Osteoblast (primary cell): ENCODE results near the gene REXO4. TPM values are rescaled to one million over a fixed set of nuclear protein-coding genes. Genes with fewer than 3 reads are reported as not detected.
"Not testable (repeated sequence)": the region's sequence is repeated elsewhere in the genome, so short reads cannot be mapped to it uniquely, and the experiment has no call there.

Experiments
- DNase-seq: peaks from one replicate; pipeline ENCODE4 v3.0.0; 2011; ENCODE audit warnings: low spot score, mixed read lengths; ENCODE audit not compliant: insufficient read length; ENCODE audit errors: missing footprints
- H2AFZ ChIP-seq: 2 replicates; pipeline ENCODE4 v1.6.0; 2011; ENCODE audit warnings: mild to moderate bottlenecking, low read length
- H3K27ac ChIP-seq: 2 replicates; pipeline ENCODE4 v1.5.1; 2011; ENCODE audit warnings: mild to moderate bottlenecking, low read depth, low read length, moderate library complexity
- H3K27me3 ChIP-seq: 2 replicates; pipeline ENCODE4 v1.6.0; 2012; ENCODE audit warnings: mild to moderate bottlenecking, control low read depth, inconsistent platforms, low read length, moderate library complexity; ENCODE audit not compliant: insufficient read depth
- H3K36me3 ChIP-seq: 2 replicates; pipeline ENCODE4 v1.5.1; 2011; ENCODE audit warnings: mild to moderate bottlenecking, low read length, control low read depth, moderate library complexity; ENCODE audit not compliant: insufficient read depth
- H3K4me1 ChIP-seq: 2 replicates; pipeline ENCODE4 v1.5.1; 2011; ENCODE audit warnings: mild to moderate bottlenecking, low read length, control low read depth, moderate library complexity; ENCODE audit not compliant: insufficient read depth
- H3K4me2 ChIP-seq: 2 replicates; pipeline ENCODE4 v1.6.0; 2011; ENCODE audit warnings: mild to moderate bottlenecking, low read length; ENCODE audit not compliant: insufficient read depth
- H3K4me3 ChIP-seq: fragments of 200-600 bp; sonication (generic); 3 replicates; pipeline ENCODE4 v1.5.1; 2012; ENCODE audit warnings: mild to moderate bottlenecking, low read length, inconsistent platforms; ENCODE audit not compliant: insufficient read depth
- H3K79me2 ChIP-seq: 2 replicates; pipeline ENCODE4 v1.6.0; 2012; ENCODE audit warnings: mild to moderate bottlenecking, low read length, control low read depth, inconsistent platforms; ENCODE audit not compliant: insufficient read depth
- H3K9me3 ChIP-seq: 2 replicates; pipeline ENCODE4 v1.5.1; 2011; ENCODE audit warnings: low read depth, low read length, control low read depth
- H4K20me1 ChIP-seq: 2 replicates; pipeline ENCODE4 v1.6.0; 2012; ENCODE audit warnings: mild to moderate bottlenecking, low read length, control low read depth; ENCODE audit not compliant: insufficient read depth
- total RNA-seq: library from RNA; depleted of rRNA; stranded (reverse); fragments of >200 nt; gene quantifications from 2 replicates; pipeline ENCODE4 v1.2.3, GENCODE V29; 2012
- TF ChIP-seq, protein P1 (sequence below): IDR thresholded peaks from 2 replicates; pipeline ENCODE4 v1.5.1; 2011; ENCODE audit warnings: mild to moderate bottlenecking, low read depth, low read length, moderate library complexity; ENCODE audit errors: extremely low read depth

REXO4 gene
- total RNA-seq, 1 donor, result 11.9 TPM

DNA sequence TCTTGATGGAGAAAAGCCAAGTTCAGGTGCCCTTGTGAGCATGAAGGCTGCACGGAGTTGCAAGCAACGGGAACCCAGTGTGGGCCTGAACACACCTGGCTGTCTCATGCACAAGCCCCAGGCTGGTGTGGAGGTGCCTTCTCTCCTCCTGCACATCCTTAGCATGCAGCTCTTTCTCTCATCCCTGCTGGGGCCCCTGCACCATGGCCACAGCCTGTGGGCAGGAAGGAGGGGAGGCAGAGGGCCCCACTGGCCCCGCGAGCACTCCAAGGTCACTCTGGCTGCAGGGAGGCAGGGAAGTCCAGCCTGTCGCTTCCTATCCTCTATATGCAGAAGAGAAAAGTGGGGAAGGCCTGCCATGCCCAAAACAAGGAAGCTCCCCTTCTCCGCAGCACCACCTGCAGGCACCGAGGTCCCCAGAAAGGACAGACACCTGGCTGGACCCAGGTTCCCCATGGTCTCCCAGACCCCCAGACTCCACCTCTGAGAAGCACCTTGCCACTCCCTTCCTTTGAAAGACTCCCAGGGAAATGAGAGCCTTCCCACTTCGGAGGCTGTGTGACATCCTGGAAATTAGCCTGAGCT lies 23.0 kb downstream of the REXO4 start:
- H3K79me2 ChIP-seq, result no peaks in the 10 kb centered on the region
- TF ChIP-seq, protein P1, sequence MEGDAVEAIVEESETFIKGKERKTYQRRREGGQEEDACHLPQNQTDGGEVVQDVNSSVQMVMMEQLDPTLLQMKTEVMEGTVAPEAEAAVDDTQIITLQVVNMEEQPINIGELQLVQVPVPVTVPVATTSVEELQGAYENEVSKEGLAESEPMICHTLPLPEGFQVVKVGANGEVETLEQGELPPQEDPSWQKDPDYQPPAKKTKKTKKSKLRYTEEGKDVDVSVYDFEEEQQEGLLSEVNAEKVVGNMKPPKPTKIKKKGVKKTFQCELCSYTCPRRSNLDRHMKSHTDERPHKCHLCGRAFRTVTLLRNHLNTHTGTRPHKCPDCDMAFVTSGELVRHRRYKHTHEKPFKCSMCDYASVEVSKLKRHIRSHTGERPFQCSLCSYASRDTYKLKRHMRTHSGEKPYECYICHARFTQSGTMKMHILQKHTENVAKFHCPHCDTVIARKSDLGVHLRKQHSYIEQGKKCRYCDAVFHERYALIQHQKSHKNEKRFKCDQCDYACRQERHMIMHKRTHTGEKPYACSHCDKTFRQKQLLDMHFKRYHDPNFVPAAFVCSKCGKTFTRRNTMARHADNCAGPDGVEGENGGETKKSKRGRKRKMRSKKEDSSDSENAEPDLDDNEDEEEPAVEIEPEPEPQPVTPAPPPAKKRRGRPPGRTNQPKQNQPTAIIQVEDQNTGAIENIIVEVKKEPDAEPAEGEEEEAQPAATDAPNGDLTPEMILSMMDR, result no peak

DNA sequence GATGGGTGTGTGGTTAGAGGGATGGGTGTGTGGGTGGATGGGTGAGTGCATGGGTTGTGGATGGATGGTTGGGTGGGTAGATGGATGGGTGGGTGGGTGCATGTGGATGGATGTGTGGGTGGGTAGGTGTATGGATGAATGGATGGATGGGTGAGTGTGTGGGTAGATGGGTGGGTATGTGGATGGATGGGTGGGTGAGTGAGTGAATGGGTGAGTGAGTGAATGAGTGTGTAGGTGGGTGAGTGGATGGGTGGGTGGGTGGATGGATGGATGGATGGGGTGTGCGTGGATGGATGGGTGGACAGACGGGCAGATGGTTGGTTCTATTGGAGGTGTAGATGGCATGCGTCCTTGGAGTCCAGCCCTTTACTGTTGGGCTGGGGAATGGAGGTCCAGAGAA lies 24.4 kb downstream of the REXO4 start:
- Histone ChIP-seq H3K27me3 (peaks cover 30% of the 10 kb centered on the region), H3K4me1 (no peaks in the 10 kb centered on the region), H4K20me1 (no peaks in the 10 kb centered on the region), H3K4me3 (no peak overlapping the region), H3K9me3 (no peaks in the 10 kb centered on the region), H2AFZ (no peak overlapping the region), H3K27ac (no peak overlapping the region), H3K36me3 (no peaks in the 10 kb centered on the region), H3K4me2 (no peak overlapping the region), H3K79me2 (no peaks in the 10 kb centered on the region)
- TF ChIP-seq, protein P1, result no peak
- no peak for DNase-seq

More for the DNA sequence above, 23.0 kb downstream of the REXO4 start:
- Histone ChIP-seq H2AFZ (no peak overlapping the region), H3K4me3 (no peak overlapping the region), H3K4me2 (no peak overlapping the region), H4K20me1 (no peaks in the 10 kb centered on the region), H3K4me1 (no peaks in the 10 kb centered on the region), H3K27me3 (peaks cover 30% of the 10 kb centered on the region), H3K27ac (no peak overlapping the region), H3K9me3 (no peaks in the 10 kb centered on the region), H3K36me3 (no peaks in the 10 kb centered on the region)
- DNase-seq, result peak; percentile 64

DNA sequence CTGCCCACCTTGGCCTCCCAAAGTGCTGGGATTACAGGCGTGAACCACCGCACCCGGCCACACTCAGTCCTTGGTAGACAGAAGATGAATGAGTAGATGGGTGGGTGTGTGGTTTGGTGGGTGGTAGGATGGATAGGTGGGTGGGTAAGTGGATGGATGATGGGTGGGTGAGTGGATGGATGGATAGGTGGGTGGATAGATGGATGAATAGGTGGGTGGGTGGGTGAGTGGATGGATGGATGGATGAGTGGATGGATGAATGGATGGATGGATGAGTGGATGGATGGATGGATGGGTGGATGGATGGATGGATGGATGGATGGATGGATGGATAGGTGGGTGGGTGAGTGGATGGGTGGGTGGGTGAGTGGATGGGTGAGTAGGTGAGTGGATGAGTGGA lies 25.5 kb downstream of the REXO4 start:
- H3K27me3 ChIP-seq, result peaks cover 24% of the 10 kb centered on the region
- H4K20me1 ChIP-seq, H2AFZ ChIP-seq, H3K4me2 ChIP-seq, H3K79me2 ChIP-seq, H3K4me1 ChIP-seq, H3K36me3 ChIP-seq, H3K4me3 ChIP-seq, H3K9me3 ChIP-seq, DNase-seq, H3K27ac ChIP-seq: not testable (repeated sequence)

DNA sequence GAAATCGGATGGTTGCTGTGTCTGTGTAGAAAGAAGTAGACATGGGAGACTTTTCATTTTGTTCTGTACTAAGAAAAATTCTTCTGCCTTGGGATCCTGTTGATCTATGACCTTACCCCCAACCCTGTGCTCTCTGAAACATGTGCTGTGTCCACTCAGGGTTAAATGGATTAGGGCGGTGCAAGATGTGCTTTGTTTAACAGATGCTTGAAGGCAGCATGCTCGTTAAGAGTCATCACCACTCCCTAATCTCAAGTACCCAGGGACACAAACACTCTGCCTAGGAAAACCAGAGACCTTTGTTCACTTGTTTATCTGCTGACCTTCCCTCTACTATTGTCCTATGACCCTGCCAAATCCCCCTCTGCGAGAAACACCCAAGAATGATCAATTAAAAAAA lies 26.4 kb downstream of the REXO4 start:
- peaks cover 19% of the 10 kb centered on the region for H3K27me3 ChIP-seq
- H4K20me1 ChIP-seq, H3K27ac ChIP-seq, H3K79me2 ChIP-seq, H3K4me3 ChIP-seq, DNase-seq, H3K36me3 ChIP-seq, H3K4me1 ChIP-seq, H2AFZ ChIP-seq, H3K9me3 ChIP-seq, H3K4me2 ChIP-seq: not testable (repeated sequence)

DNA sequence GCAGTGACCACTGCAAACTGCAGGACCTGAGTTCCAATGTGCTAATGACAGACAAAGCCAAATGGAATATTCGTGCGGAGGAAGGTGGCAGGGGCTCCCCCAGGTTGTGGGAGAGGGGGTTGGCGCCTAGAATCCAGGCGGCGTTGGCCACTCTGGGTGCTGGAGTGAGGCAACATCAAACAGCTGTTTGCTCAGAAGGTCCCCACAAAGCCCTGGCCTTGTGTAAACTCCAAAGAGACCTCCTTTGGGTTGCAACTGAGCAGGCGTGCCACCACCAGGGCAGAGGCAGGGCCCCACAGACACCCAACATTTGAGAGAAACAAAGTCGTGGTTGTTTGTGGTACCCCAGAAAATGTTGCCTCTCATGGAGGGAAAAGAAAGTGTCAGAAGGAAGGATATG lies 27.1 kb downstream of the REXO4 start:
- peak; percentile 64 for DNase-seq
- Histone ChIP-seq H4K20me1 (no peaks in the 10 kb centered on the region), H3K4me3 (no peak overlapping the region), H3K27ac (no peak overlapping the region), H3K36me3 (no peaks in the 10 kb centered on the region), H2AFZ (no peak overlapping the region), H3K4me2 (no peak overlapping the region), H3K27me3 (peaks cover 17% of the 10 kb centered on the region), H3K79me2 (no peaks in the 10 kb centered on the region), H3K9me3 (no peaks in the 10 kb centered on the region), H3K4me1 (no peaks in the 10 kb centered on the region)
- TF ChIP-seq, protein P1, result no peak
